C4-2B (cell line): ENCODE results near the gene STXBP4.
"Not testable (repeated sequence)": the region's sequence is repeated elsewhere in the genome, so short reads cannot be mapped to it uniquely, and the experiment has no call there.

ENCODE experiments used
- H3K27ac ChIP-seq: fragments of 450-650 bp; 2 replicates; pipeline ENCODE4 v1.5.1; 2017
- ZFX ChIP-seq: fragments of 450-650 bp; IDR thresholded peaks from 2 replicates; pipeline ENCODE4 v1.6.1; 2017
- TF ChIP-seq, protein P1 (sequence below): fragments of 450-650 bp; conservative IDR thresholded peaks from 2 replicates; pipeline ENCODE4 v1.5.1; 2017; ENCODE audit warnings: mild to moderate bottlenecking

The STXBP4 gene

DNA sequence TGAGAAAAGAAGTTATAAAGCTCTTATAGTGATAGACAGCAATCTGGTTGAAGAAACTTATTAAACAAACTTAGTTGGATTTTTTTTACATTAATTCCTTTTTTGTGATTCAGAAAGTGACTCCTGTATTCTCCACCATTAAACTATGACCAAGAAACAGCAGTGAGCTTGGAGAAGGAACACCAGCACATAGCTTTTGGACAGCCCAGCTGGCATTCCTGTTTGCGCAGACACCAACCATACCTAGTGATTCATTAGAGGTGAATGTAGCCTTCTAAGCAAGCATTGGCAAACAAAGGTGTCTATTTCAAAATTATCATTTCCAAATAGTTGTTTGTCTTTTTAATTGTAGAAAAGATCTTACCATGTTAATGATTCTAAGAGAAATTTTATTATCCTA lies 94.4 kb downstream of the STXBP4 start:
- H3K27ac ChIP-seq, result no peak overlapping the region
- TF ChIP-seq, protein P1, sequence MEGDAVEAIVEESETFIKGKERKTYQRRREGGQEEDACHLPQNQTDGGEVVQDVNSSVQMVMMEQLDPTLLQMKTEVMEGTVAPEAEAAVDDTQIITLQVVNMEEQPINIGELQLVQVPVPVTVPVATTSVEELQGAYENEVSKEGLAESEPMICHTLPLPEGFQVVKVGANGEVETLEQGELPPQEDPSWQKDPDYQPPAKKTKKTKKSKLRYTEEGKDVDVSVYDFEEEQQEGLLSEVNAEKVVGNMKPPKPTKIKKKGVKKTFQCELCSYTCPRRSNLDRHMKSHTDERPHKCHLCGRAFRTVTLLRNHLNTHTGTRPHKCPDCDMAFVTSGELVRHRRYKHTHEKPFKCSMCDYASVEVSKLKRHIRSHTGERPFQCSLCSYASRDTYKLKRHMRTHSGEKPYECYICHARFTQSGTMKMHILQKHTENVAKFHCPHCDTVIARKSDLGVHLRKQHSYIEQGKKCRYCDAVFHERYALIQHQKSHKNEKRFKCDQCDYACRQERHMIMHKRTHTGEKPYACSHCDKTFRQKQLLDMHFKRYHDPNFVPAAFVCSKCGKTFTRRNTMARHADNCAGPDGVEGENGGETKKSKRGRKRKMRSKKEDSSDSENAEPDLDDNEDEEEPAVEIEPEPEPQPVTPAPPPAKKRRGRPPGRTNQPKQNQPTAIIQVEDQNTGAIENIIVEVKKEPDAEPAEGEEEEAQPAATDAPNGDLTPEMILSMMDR, result no peak
- no peak for TF ChIP-seq ZFX

DNA sequence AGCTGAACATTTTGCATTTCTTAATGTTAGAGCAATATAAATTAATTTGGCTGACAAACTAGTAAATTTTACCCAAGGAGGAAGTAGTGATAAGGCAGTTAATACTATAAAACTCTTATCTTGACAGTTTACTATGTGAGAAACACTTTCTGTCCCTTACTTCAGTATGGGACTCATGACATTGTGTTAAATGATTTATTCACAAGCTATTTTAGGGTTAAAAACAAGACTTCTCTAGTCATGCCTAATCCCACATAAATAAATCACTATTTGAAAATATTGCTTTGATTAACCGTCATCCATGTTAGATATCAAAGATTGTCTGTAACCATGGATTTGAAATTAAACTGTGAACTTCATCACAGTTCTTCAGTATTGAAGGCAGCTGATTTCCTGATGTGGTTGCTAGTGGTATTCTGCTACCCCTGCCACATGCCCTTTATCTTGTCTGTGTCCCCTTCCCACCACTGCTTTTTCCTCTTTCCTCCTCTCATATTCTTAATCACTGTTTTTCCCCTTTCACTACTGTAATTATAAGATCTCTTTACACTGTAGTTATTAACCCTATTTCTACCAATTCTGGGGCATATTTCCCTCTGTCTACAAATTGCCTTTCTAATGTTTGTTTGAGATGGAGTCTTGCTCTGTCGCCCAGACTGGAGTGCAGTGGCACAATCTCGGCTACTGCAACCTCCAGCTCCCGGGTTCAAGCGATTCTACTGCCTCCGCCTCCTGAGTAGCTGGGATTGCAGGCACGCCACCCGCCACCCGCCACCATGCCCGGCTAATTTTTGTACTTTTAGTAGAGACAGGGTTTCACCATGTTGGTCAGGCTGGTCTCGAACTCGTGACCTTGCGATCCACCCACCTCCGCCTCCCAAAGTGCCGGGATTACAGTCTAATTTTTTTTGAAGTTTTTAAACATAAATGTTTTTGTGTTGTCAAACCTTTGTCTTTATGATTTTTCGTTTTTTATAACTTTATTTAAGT lies 95.6 kb downstream of the STXBP4 start:
- TF ChIP-seq, protein P1, result no peak
- no peak for TF ChIP-seq ZFX
- H3K27ac ChIP-seq, result no peak overlapping the region

DNA sequence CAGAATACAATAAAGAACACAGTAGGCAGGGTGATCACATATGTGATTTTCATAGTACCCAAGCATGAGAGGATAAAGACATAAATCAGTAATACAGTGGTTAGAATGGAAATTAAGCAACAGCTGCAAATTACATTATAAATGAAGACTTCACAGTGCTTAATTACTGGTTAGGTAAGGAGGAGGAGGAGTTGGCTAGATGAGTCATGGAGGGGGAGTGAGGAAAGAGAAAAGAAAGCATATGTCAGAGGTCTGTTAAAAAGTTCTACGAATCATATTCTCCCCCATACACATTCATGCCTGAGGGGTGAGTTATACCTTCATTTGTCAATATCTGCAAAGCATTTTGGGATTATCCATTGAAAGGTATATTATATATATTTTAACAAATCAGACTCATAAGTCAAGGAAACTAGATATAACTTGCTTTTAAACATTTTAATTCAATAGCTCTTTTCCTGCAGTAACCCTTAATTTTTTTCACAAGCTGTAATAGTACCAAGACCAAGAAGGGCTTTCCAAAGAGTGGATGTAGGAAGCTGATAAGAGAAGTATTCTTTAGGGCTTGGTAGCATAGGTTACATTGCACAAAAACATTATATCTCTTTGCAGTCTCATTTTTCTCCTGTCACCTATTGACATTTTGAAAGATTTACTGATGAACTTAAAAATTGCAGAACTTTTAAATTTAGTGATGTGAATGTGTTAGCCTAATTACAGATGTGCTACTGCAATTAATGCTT lies 99.3 kb downstream of the STXBP4 start:
- no peak for TF ChIP-seq ZFX
- TF ChIP-seq, protein P1, result no peak
- no peak overlapping the region for H3K27ac ChIP-seq

DNA sequence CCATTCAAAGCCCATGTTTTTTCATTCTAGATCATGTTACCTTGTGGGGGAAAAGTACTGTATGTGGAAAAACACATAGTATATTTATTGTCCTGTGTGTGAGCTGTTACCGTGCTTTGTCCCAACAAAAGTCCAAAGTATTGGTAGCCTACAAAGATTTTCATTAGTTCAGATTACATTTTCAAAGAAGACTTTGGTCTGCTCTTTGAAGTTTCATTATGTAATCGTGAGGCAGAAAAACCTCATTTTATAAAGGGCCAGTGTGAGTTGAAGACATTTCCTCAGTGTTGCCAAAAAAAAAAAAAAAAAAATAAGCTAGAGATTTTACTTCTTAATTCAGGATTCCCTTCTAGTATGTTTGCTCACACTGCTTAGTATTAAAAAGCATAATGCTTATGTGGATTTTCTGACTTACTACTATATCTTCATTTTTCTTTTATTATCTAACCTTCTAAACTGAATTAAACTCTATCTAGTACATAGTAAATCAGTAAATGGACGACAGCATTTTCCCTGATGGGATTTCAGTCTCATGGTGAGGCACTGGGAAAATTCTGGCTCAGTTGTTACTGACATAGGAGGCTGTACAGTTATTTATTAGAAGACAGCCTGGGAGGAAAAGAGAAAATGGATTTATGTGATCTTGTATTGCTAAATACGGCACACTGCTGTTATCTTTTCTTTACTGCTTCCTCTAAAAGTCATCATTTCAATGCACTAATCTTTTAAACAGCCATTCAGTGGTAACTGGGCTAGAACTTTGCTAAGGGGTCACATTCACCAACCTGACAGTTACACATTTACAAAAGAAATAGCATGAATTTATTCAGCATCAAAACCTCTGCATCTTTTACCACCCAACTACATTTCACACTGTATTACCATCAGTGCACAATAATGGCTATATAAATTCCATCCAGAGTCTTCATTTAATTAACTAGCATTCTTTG lies 100.6 kb downstream of the STXBP4 start:
- no peak for TF ChIP-seq ZFX
- TF ChIP-seq, protein P1, result no peak
- no peak overlapping the region for H3K27ac ChIP-seq

DNA sequence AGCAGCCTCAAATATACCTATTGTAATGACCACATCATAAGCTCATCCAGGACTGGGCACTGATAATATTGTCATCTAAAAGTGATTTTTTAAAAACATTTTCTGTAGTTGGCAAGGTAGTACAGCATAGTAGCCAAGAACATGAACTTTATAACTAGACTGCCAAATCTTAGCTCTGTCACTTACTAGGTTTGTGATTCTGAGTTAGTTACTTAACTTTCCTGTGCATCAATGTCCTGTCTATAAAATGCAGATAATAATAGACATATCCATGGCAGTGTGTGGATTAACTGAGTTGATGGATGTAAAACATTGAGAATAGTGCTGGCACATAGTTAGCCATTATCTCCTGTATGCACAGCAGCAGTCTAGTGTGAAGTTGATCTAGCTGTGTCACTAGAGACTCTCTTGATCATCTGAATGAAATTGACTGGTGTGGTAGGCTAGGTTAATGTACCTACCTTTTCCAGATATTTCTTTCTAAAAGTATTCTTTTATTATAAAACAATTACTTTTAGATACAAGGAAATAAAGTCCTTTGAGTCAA lies 101.5 kb downstream of the STXBP4 start:
- no peak for TF ChIP-seq ZFX
- TF ChIP-seq, protein P1, result no peak
- H3K27ac ChIP-seq, result no peak overlapping the region

DNA sequence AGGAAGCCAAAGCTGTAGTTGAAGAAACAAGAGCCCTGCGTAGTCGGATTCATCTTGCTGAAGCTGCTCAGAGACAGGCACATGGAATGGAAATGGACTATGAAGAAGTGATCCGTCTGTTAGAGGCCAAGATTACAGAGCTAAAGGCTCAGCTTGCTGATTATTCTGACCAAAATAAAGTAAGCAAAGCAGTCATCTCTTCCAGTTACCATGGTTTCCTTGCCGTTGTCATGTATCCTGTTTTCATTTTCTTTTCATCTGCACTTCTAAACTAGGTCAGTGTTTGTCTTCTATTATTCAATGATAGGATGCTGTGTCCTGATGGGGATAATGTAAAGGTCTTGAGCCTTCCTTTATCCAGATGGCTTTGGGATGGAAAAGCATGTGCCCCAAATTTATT lies 104.3 kb downstream of the STXBP4 start:
- TF ChIP-seq, protein P1, result no peak
- no peak for TF ChIP-seq ZFX
- no peak overlapping the region for H3K27ac ChIP-seq

DNA sequence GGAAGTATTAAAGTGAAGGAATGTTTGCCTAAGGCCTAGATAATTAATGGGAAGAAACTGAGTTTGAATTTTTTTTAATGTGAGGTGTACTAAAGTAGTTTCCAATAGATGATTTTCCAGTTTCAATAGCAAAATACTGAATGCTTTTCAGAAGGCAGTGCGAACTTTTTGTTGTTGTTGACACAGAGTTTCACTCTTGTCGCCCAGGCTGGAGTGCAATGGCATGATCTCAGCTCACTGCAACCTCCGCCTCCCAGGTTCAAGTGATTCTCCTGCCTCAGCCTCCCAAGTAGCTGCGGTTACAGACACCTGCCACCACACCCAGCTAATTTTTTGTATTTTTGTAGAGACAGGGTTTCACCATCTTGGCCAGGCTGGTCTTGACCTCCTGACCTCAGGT lies 104.9 kb downstream of the STXBP4 start:
- not testable (repeated sequence) for H3K27ac ChIP-seq
